SKM-1 (cell line): ENCODE results near the gene SAMD3.
"Not testable (repeated sequence)": the region's sequence is repeated elsewhere in the genome, so short reads cannot be mapped to it uniquely, and the experiment has no call there.

Experiments
- DNase-seq: peaks from one replicate; lab custom pipeline; 2025; ENCODE audit not compliant: unreplicated experiment; lab: John Stamatoyannopoulos, UW

The SAMD3 gene

GRCh38 chr6:130138116-130138908 is 84.4 kb downstream of the SAMD3 start:
- DNase-seq: no peak

- DNase-seq: no peak
Observed at GRCh38 chr6:130136798-130137197, 86.0 kb downstream of the SAMD3 start.

GRCh38 chr6:130134582-130134981 is 88.2 kb downstream of the SAMD3 start:
- DNase-seq: no peak

GRCh38 chr6:130132286-130132701 is 90.5 kb downstream of the SAMD3 start:
- DNase-seq: no peak

- no peak for DNase-seq
Observed at GRCh38 chr6:130129762-130130246, 92.9 kb downstream of the SAMD3 start.

GRCh38 chr6:130128326-130128725 is 94.4 kb downstream of the SAMD3 start:
- DNase-seq: no peak

- no peak for DNase-seq
Observed at GRCh38 chr6:130127195-130127594, 95.6 kb downstream of the SAMD3 start.

- DNase-seq: no peak
Observed at GRCh38 chr6:130122243-130122642, 100.5 kb downstream of the SAMD3 start.

GRCh38 chr6:130120731-130121130 is 102.0 kb downstream of the SAMD3 start:
- no peak for DNase-seq

GRCh38 chr6:130119211-130119610 is 103.5 kb downstream of the SAMD3 start:
- no peak for DNase-seq

GRCh38 chr6:130118236-130118635 is 104.5 kb downstream of the SAMD3 start:
- no peak for DNase-seq

GRCh38 chr6:130117187-130117701 is 105.5 kb downstream of the SAMD3 start:
- not testable (repeated sequence) for DNase-seq

- no peak for DNase-seq
Observed at GRCh38 chr6:130116273-130116672, 106.5 kb downstream of the SAMD3 start.

GRCh38 chr6:130115036-130115435 is 107.7 kb downstream of the SAMD3 start:
- DNase-seq: no peak

- DNase-seq: no peak
Observed at GRCh38 chr6:130113201-130113710, 109.5 kb downstream of the SAMD3 start.

- DNase-seq: no peak
Observed at GRCh38 chr6:130111031-130111430, 111.7 kb downstream of the SAMD3 start.

- DNase-seq: no peak
Observed at GRCh38 chr6:130107710-130108109, 115.0 kb downstream of the SAMD3 start.

- peak; percentile 39 for DNase-seq
Observed at GRCh38 chr6:130105996-130106704, 116.6 kb downstream of the SAMD3 start.

- no peak for DNase-seq
Observed at GRCh38 chr6:130099119-130099518, 123.6 kb downstream of the SAMD3 start.

GRCh38 chr6:130098317-130098716 is 124.4 kb downstream of the SAMD3 start:
- DNase-seq: no peak
